IMR-90 (cell line): ENCODE results near the gene GPR158. TPM values are rescaled to one million over a fixed set of nuclear protein-coding genes. Genes with fewer than 3 reads are reported as not detected.

Source experiments
- ATAC-seq: fragments of 200-7000 bp; cut with Tn5 transposase; 2 replicates; pipeline ENCODE4 v1.9.1; 2020; ENCODE audit warnings: low read depth, mild to moderate bottlenecking, moderate library complexity
- BruUV-seq: library from RNA; stranded (reverse); fragments of 400-500 nt; replicated peaks from 2 replicates; lab custom pipeline; 2021; lab: Mats Ljungman, UMichigan
- CTCF ChIA-PET: fragments of 300-600 bp; formaldehyde crosslinking; extraction: SDS; loops from one replicate; lab custom pipeline; 2021; ENCODE audit warnings: antibody characterized with exemption; lab: Yijun Ruan, JAX
- POLR2A ChIA-PET: fragments of 300-600 bp; sonication (Branson Sonifier 250); formaldehyde crosslinking; loops from one replicate; lab custom pipeline; 2022; ENCODE audit warnings: antibody characterized with exemption; ENCODE audit not compliant: unreplicated experiment; lab: Charles Lee
- DNase-seq: peaks from one replicate; pipeline ENCODE4 v3.0.0; 2013
- H2AFZ ChIP-seq: replicated peaks from 2 replicates; pipeline ENCODE3; 2013; ENCODE audit warnings: low read length, mild to moderate bottlenecking; ENCODE audit not compliant: poor library complexity
- H2AK5ac ChIP-seq: 2 replicates; pipeline ENCODE4 v1.6.1; 2013; ENCODE audit warnings: low read depth, low read length, inconsistent platforms
- H2AK9ac ChIP-seq: replicated peaks from 2 replicates; pipeline ENCODE3; 2013; ENCODE audit warnings: mild to moderate bottlenecking, low read depth, low read length, moderate library complexity; ENCODE audit not compliant: poor library complexity
- H2BK120ac ChIP-seq: 2 replicates; pipeline ENCODE4 v1.6.1; 2013; ENCODE audit warnings: low read depth, low read length, inconsistent platforms
- H2BK15ac ChIP-seq: 3 replicates; pipeline ENCODE4 v1.6.1; 2013; ENCODE audit warnings: low read depth, low read length, inconsistent platforms
- H2BK20ac ChIP-seq: 2 replicates; pipeline ENCODE4 v1.6.1; 2013; ENCODE audit warnings: low read depth, mild to moderate bottlenecking, inconsistent platforms, low read length, moderate library complexity
- H2BK5ac ChIP-seq: 2 replicates; pipeline ENCODE4 v1.6.1; 2013; ENCODE audit warnings: mild to moderate bottlenecking, low read depth, low read length, inconsistent platforms; ENCODE audit not compliant: poor library complexity, severe bottlenecking
- H3K14ac ChIP-seq: replicated peaks from 2 replicates; pipeline ENCODE4 v1.6.1; 2013; ENCODE audit warnings: low read depth, low read length, inconsistent platforms
- H3K18ac ChIP-seq: 2 replicates; pipeline ENCODE4 v1.6.1; 2013; ENCODE audit warnings: low read depth, low read length, control low read depth
- H3K23ac ChIP-seq: 2 replicates; pipeline ENCODE4 v1.6.1; 2013; ENCODE audit warnings: low read depth, low read length, inconsistent platforms
- H3K27ac ChIP-seq: 2 replicates; pipeline ENCODE4 v1.5.1; 2013; ENCODE audit warnings: mild to moderate bottlenecking, control low read depth, low read length; ENCODE audit not compliant: insufficient read depth
- H3K27me3 ChIP-seq: 2 replicates; pipeline ENCODE4 v1.6.1; 2013; ENCODE audit warnings: low read length; ENCODE audit not compliant: control insufficient read depth, insufficient read depth
- H3K36me3 ChIP-seq: 2 replicates; pipeline ENCODE4 v1.6.1; 2013; ENCODE audit warnings: low read length, mixed read lengths; ENCODE audit not compliant: control insufficient read depth, insufficient read depth
- H3K4ac ChIP-seq: 2 replicates; pipeline ENCODE4 v1.6.1; 2013; ENCODE audit warnings: low read depth, low read length, inconsistent platforms
- H3K4me1 ChIP-seq: 2 replicates; pipeline ENCODE4 v1.6.1; 2013; ENCODE audit warnings: low read length, mixed read lengths; ENCODE audit not compliant: control insufficient read depth, insufficient read depth
- H3K4me2 ChIP-seq: 2 replicates; pipeline ENCODE4 v1.6.1; 2013; ENCODE audit warnings: low read depth, mild to moderate bottlenecking, control low read depth, low read length, moderate library complexity
- H3K4me3 ChIP-seq: 2 replicates; pipeline ENCODE4 v1.5.1; 2013; ENCODE audit warnings: low read depth, mild to moderate bottlenecking, control low read depth, low read length, moderate library complexity; ENCODE audit not compliant: insufficient read depth
- H3K56ac ChIP-seq: 2 replicates; pipeline ENCODE4 v1.6.1; 2013; ENCODE audit warnings: low read length, inconsistent platforms; ENCODE audit not compliant: insufficient read depth; ENCODE audit errors: extremely low read depth
- H3K79me1 ChIP-seq, 2 experiments: 2 replicates each; pipeline ENCODE4 v1.6.1; 2013; ENCODE audit warnings: low read length in 2 of 2, inconsistent platforms in 1 of 2, low read depth in 1 of 2
- H3K9ac ChIP-seq: 2 replicates; pipeline ENCODE4 v1.6.1; 2013; ENCODE audit warnings: low read depth, low read length, control low read depth
- H3K9me1 ChIP-seq: 2 replicates; pipeline ENCODE4 v1.6.1; 2013; ENCODE audit warnings: low read length, inconsistent platforms; ENCODE audit not compliant: insufficient read depth
- H3K9me3 ChIP-seq: 2 replicates; pipeline ENCODE4 v1.6.1; 2013; ENCODE audit warnings: low read length; ENCODE audit not compliant: control insufficient read depth, insufficient read depth
- H4K20me1 ChIP-seq: 2 replicates; pipeline ENCODE4 v1.6.1; 2013; ENCODE audit warnings: low read length, inconsistent platforms; ENCODE audit not compliant: insufficient read depth
- H4K5ac ChIP-seq: 2 replicates; pipeline ENCODE4 v1.6.1; 2013; ENCODE audit warnings: mild to moderate bottlenecking, low read depth, low read length, control low read depth
- H4K8ac ChIP-seq, 2 experiments: 2 replicates each; pipeline ENCODE4 v1.6.1; 2013; ENCODE audit warnings: low read depth in 2 of 2, low read length in 2 of 2, control low read depth in 1 of 2, inconsistent platforms in 1 of 2
- H4K91ac ChIP-seq: 2 replicates; pipeline ENCODE4 v1.6.1; 2013; ENCODE audit warnings: low read depth, low read length, inconsistent platforms; ENCODE audit not compliant: insufficient read depth
- BHLHE40 ChIP-seq: fragments of 150-350 bp; IDR thresholded peaks from 2 replicates; pipeline ENCODE4 v1.6.1; 2016; ENCODE audit warnings: mild to moderate bottlenecking, low read depth, low read length
- FOS ChIP-seq: fragments of 150-350 bp; IDR thresholded peaks from 2 replicates; pipeline ENCODE4 v1.6.1; 2016; ENCODE audit warnings: low read depth, low read length
- MXI1 ChIP-seq: IDR thresholded peaks from 2 replicates; pipeline ENCODE4 v1.6.1; 2012; ENCODE audit warnings: low read depth, mild to moderate bottlenecking, low read length, moderate library complexity, borderline replicate concordance
- NFE2L2 ChIP-seq: fragments of 150-350 bp; IDR thresholded peaks from 2 replicates; pipeline ENCODE4 v1.6.1; 2016; ENCODE audit warnings: low read depth, mild to moderate bottlenecking, low read length
- POLR2A ChIP-seq: IDR thresholded peaks from 2 replicates; pipeline ENCODE4 v1.6.1; 2012; ENCODE audit warnings: mild to moderate bottlenecking, low read depth, low read length
- RAD21 ChIP-seq: IDR thresholded peaks from 2 replicates; pipeline ENCODE4 v1.6.1; 2012; ENCODE audit warnings: low read length, improper control_type of control experiment
- RCOR1 ChIP-seq: IDR thresholded peaks from 2 replicates; pipeline ENCODE4 v1.6.1; 2012; ENCODE audit warnings: mild to moderate bottlenecking, low read length, improper control_type of control experiment; ENCODE audit not compliant: insufficient replicate concordance
- RFX5 ChIP-seq: IDR thresholded peaks from 2 replicates; pipeline ENCODE4 v1.8.0; 2012; ENCODE audit warnings: low read depth, mild to moderate bottlenecking, low read length, moderate library complexity
- WGBS, 2 experiments: methylation state at CpG; one replicate each; pipeline versions ENCODE4 v1.1.5 to v1.1.7; 2013; ENCODE audit warnings: missing lambda C conversion rate in 2 of 2; ENCODE audit not compliant: insufficient read length in 1 of 2; ENCODE audit errors: extremely low coverage in 2 of 2; 5-methylcytosine and 5-hydroxymethylcytosine counted together
- dilution Hi-C: fragments of 300-500 bp; cut with HindIII; formaldehyde crosslinking; loops from one replicate; pipeline ENCODE4 v1.14.3; 2018; ENCODE audit warnings: low sequenced_read_pairs; ENCODE audit not compliant: unreplicated experiment
- in situ Hi-C: fragments of 300-500 bp; cut with MboI; formaldehyde crosslinking; loops from 3 replicates; pipeline ENCODE4 v1.14.3; 2019; ENCODE audit warnings: low sequenced_read_pairs, inconsistent platforms, mixed read lengths
- intact Hi-C: fragments of 100-400 bp; cut with micrococcal nuclease; formaldehyde crosslinking; loops from 2 replicates; pipeline ENCODE4 v1.10.0; 2022
- polyA plus RNA-seq, 3 experiments: library from polyadenylated mRNA; depleted of rRNA; stranded (reverse); fragments of >200 nt; gene quantifications; 2 replicates each; pipeline ENCODE4 v1.2.3, GENCODE V29; 2012; ENCODE audit warnings: low replicate concordance in 1 of 3
- total RNA-seq: library from RNA; depleted of rRNA; stranded (reverse); fragments of >200 nt; gene quantifications from 2 replicates; pipeline ENCODE4 v1.2.3, GENCODE V29; 2012
- TF ChIP-seq, protein P1 (sequence below): fragments of 150-350 bp; IDR thresholded peaks from 2 replicates; pipeline ENCODE4 v1.6.1; 2016; ENCODE audit warnings: low read depth, mild to moderate bottlenecking, low read length, moderate library complexity, borderline replicate concordance

The GPR158 gene
- total and polyA plus RNA-seq, 2 of the 4 experiments (the other 2 are of a cell fraction) = not detected

DNA sequence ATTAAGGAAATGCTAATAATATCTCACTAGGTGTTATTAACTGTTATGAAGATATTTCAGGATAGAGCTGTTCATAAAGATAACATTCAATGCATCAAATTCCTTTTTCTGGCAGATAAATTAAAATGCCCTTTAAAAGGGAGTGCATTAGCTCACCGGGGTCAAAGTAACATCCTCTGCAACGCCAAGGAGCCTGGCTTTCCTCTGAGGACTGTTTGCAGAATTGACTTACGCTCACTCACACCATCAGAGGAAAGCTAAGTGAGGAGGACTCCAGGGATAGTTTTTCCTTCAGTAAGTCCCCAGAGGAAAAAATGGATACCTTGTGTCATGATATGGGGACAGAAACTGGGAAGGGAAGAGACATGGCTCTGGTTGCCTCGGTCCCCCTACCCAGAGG is 45.2 kb upstream of the GPR158 start:
- H3K18ac ChIP-seq = no peak overlapping the region
- H4K20me1 ChIP-seq = no peaks in the 10 kb centered on the region
- no peak overlapping the region for H2BK15ac ChIP-seq
- H3K9me3 ChIP-seq = no peaks in the 10 kb centered on the region
- H3K27me3 ChIP-seq = no peaks in the 10 kb centered on the region
- no peaks in the 10 kb centered on the region for H3K79me1 ChIP-seq
- no peaks in the 10 kb centered on the region for H3K4me1 ChIP-seq
- H2BK120ac ChIP-seq = no peak overlapping the region
- H4K8ac ChIP-seq = no peak overlapping the region
- no peak overlapping the region for H4K91ac ChIP-seq
- H2AK9ac ChIP-seq = no peak overlapping the region
- ChIA-PET POLR2A (no interaction called here), CTCF (interaction anchor here (0.5 kb wide), 1 partner anchor 18 kb away, joined by 4 read pairs; no protein-coding TSS in a partner anchor)
- H2BK20ac ChIP-seq = no peak overlapping the region
- TF ChIP-seq RCOR1 (no peak), NFE2L2 (no peak), FOS (no peak), POLR2A (no peak), BHLHE40 (no peak), MXI1 (no peak), RFX5 (no peak), RAD21 (no peak)
- TF ChIP-seq, protein P1, sequence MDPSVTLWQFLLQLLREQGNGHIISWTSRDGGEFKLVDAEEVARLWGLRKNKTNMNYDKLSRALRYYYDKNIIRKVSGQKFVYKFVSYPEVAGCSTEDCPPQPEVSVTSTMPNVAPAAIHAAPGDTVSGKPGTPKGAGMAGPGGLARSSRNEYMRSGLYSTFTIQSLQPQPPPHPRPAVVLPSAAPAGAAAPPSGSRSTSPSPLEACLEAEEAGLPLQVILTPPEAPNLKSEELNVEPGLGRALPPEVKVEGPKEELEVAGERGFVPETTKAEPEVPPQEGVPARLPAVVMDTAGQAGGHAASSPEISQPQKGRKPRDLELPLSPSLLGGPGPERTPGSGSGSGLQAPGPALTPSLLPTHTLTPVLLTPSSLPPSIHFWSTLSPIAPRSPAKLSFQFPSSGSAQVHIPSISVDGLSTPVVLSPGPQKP = no peak
- H3K4me3 ChIP-seq = no peak overlapping the region
- H3K9ac ChIP-seq = no peak overlapping the region
- WGBS, 2 experiments = no CpG with 5 or more reads among the region's 4 CpGs
- no peak overlapping the region for H4K5ac ChIP-seq
- in situ Hi-C loops (no loop called here), intact Hi-C loops (no loop called here), dilution Hi-C loops (no loop called here)
- no peak overlapping the region for H3K14ac ChIP-seq
- H3K56ac ChIP-seq = no peak overlapping the region
- DNase-seq = no peak
- no peak overlapping the region for H2BK5ac ChIP-seq
- no peak overlapping the region for H3K23ac ChIP-seq
- H3K36me3 ChIP-seq = no peaks in the 10 kb centered on the region
- H3K4ac ChIP-seq = no peak overlapping the region
- H3K4me2 ChIP-seq = no peak overlapping the region
- BruUV-seq = no TSS peak
- no peak for ATAC-seq
- H2AFZ ChIP-seq = no peak overlapping the region
- H2AK5ac ChIP-seq = no peak overlapping the region
- H3K9me1 ChIP-seq = no peaks in the 10 kb centered on the region
- H3K27ac ChIP-seq = no peak overlapping the region
